ENCODE results near the gene GALNT17.

The GALNT17 gene

DNA sequence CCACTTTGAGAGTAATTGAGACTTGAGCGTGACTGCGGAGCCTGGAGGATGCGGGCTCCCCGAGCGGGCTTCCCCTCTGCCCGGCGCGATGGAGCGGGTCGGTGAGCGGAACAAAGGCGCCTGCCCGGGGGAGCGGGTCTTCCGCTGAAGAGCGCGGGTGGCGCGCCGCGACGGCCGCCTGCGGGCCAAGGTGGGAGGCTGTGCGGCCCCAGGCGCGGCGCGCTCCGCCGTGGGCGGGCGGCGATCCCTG lies at the start of gene GALNT17:
Gene GALNT17, plus strand, starts transcription at position 18 of the 250 bp plus-strand sequence.
- DNase-seq, result no peak

DNA sequence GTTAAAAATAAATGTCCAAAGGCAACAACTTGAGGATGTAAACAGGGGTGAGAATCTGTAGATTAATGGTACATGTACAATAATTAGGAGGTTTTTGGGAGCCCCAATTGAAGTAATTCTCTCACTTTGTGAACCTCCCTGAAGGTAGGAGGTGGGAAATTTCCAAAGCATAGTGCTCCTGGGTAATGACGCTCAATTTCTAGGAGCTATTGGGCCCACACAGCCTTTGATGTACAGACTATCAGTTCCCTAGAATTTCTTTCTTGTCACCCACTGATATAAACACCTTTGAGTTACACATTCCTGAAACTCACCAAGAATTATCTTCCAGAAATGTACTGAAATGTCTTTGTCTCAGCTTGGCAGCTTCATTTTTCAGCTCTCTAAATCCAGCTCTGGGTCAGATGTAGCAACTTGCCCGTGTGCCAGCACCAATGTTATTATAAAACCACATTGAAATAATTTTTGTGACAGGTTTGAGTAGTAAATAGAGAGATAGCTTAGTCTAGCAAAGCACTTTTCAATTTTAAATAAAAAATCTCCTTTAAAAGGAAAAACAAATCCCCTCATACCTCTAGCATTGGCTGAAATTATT lies 36.6 kb upstream of the GALNT17 start:
- no peak for DNase-seq

DNA sequence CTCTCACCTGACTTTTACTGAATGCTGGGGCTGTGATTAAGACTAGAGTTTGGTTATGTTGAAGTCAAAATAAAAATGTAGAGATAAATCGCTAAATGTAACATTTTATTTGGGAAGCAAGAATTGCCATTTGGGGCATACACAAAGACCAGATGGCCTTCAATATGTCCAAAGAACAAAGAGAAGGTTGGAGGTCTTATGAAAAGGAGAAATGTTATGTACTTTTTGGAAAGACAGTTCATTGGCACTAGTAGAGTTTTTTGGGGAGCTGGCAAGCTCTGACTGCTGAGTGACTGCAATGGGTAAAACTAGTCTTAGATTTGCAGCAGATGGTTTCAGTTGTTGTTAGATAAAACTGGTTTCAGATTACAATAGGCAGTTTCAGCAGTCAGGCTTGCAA lies 35.6 kb upstream of the GALNT17 start:
- DNase-seq, result no peak

DNA sequence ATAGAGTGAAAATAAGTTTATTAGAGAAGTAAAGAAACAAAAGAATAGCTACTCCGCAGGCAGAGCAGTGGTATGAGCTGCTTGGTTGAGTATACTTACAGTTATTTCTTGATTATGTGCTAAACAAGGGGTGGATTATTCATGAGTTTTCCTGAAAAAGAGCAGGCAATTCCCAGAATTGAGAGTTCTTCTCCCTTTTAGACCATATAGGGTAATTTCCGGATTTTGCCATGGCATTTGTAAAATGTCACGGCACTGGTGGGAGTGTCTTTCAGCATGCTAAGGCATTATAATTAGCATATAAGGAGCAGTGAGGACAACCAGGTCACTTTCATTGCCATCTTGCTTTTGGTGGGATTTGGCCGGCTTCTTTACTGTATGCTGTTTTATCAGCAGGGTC lies 25.7 kb upstream of the GALNT17 start:
- DNase-seq, result no peak

DNA sequence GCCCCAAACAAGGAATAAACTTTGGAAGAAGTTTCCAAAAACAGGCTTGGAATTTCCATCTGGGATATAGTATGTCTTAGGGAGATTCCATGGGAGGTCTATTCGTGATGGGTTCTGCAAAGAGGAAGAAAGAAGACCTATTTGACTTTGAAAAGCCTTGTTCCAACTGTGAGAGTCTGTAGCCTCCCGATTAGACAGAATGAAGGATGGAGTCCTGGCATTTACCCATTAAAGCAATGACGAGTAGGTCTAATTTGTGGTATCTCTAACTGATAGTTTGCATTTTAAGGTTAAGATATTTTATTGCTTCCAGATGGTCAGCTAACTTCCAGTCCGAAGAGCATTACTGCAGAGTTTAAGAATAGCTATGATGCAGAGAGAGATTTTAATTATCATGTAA lies 19.5 kb upstream of the GALNT17 start:
- DNase-seq, result no peak

DNA sequence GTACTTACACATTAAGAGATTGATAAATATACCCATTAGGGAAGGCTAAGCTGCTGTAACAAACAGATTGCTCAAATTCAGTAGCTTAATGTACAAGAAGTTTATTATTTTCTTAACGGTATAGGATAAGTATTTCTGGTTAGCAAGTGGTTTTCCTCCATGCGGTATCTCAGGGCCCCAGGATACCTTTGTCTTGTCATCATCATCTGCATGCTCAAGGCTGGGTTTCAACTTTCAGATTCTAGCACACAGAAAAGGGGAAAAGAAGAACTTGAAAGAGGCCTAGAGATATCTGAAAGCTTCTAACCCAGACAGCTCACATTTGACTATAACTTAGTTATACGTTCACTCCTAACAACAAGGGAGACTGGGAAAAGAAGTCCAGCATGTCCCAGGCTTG lies 11.8 kb upstream of the GALNT17 start:
- DNase-seq, result no peak

DNA sequence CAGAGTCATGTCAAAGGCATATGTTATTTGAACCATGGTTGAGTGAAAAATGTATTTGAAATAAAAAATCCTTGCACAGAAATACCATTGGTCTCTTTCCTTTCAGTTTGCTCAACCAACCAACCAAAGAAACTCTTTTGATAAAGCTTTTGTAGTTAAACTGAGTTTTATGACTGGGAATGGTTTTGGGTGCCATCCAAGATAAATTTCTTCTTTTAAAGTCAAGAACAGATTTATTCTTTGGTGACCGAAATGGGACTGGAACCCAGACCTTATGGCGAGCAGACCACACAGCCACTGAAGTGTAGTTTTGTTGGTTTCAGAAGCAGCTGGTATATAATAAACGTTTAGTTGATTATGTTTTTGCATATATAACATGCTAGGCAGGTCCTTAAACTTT lies 2.8 kb upstream of the GALNT17 start:
- DNase-seq, result no peak

DNA sequence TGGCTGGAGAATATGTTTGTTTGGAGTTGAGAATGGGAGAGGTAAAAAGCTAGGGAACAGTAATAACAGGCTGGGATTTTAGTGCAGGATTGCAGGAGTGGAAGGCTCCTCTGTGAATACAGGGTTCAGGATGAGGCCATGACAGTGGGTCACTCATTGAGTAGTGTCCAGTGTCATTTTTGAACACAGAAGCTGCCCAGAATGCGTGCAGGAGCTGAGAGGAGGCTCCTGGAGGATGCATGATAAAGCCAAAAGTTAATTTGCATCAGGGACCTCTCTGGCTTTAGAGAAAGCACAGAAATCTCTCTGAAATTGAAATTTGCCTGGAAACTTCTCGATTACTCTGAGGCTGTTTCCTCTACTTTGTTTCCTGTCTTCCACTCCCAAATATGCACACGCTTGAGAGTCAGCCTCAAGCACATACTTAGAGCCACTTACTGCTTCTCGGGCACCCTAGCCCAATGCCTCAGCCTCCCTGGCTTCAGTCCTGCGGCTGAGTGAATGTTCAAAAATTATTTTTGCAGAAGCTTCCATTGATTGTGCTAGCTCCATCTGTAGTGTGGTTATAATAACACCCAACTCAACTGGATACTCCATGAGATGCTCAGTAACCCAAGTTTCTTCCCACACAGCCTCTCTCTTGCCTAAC lies 1.8 kb upstream of the GALNT17 start:
- DNase-seq, result no peak

DNA sequence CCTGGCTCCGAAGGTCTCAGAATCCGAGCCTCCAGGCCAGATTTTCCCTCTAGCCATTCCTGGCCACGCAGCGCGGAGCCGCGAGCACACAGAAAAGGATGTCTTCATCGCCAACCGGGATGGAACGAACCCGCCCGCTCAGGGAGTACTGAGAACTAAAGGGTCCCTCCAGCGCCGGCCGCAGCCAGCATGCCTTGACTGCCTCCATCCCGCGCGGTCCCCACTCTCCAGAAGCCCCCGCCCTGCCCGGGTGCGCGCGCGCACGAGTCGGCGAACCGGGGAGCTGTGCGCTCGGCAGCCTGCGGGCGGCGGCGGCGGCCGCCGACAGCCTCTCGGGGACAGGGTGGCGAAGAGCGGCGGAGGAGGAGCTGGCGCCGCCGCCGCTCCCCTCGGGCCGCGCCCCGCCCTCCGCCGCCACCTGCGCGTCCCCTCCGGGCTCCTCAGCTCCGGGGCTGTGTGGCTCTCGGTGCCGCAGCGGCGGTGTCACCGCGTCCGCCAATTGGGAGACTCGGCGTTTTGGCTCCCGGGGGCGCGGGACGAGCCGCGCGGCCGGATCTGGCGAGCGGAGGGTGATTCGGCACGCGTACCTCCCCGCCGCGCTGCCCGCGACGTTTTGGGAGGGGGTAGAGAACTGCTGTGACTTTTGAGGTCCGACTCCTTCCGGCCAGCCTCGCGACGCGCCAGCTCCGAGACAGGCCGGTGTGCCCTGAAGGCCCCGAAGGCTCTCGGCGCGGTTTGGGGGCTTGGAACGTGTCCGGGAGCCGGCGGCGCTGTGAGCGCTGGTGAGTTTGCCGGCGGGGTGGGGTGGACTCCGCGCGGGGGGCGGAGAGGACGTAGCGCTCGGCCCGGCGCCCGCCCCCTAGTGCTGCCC lies 453 bp upstream of the GALNT17 start:
- DNase-seq, result peak; percentile 0

DNA sequence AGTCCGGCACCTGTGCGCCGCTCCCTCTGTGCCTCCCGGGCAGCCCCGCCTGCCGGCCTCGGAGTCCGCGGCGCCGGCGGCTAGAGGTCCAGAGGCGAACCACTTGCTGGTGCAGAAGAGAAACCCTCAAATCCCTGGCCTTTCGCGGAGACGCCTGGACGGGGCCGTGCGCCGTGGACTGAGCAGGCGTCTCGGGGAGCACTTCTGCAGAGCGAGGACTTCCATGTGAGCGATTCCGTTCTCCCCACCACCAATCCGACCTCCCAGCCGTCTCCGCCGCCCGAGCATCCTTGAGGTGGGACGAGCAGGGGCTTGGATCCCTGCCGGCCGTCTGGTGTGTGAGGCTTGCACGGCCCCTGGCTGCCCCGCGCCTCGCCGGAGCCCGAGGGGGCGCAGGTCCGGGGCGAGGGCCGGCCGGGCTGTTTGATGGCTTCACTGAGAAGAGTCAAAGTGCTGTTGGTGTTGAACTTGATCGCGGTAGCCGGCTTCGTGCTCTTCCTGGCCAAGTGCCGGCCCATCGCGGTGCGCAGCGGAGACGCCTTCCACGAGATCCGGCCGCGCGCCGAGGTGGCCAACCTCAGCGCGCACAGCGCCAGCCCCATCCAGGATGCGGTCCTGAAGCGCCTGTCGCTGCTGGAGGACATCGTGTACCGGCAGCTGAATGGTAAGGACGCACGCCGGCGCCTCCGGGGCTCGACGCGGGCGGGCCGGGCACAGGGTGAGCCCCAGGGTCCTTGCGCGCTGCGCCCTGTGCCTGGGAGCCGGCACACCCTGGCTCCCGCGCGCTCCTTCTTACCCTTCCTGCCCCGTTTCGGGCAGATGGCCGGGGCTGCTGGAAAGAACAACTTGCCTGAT lies 660 bp downstream of the GALNT17 start:
- no peak for DNase-seq

DNA sequence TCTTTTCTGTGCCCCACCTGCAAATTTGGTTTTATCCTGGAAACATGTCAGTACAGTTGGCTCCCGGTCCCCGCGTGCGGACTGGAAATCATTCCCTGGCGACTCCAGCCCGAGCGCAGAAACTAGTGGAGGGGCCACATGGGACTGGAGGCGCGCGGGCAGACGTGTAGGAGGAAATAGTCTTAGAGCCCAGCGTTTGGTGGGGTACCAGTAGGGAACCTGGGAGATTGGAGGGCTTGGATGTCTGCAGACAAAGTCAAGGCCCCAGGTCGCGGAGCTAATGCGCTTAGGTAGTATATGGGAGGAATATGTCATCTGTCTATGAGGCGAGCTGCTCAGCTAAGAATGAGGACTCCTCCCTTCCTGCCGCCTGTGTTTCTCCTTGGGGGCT lies 1.3 kb downstream of the GALNT17 start:
- no peak for DNase-seq

DNA sequence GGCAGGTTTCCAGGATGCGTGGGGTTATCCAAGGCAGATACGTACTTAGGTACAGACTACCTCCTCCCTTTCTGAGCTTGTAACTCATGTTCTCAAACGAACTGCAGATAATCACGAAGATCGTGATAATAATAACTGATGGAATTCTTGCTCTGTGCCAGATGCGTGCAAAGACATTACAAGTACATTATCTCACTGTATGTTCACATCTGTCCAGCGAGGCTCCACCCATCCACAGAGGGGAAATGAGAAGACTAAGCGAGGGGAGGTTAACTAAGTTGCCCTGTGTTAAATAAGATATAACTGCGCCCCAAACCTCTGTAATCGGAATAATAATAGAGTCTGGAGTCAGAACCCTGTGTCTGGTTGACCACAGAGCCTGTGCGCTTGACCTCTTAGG lies 1.9 kb downstream of the GALNT17 start:
- no peak for DNase-seq

DNA sequence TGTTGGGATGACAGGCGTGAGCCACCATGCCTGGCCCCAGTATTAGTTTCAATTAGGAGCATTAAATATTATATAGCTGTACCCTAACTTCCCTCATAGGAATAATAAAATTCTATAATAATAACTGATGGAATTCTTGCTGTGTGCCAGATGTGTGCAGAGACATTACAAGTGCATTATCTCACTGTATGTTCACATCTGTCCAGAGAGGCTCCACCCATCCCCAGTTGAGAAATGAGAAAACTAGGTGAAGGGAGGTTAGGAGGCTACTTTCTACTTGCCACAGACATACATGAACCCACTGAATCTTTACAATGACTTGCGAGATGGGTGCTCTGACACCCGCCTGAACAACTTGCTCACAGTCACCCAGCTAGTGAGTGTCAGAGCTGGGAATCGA lies 3.2 kb downstream of the GALNT17 start:
- DNase-seq, result no peak

DNA sequence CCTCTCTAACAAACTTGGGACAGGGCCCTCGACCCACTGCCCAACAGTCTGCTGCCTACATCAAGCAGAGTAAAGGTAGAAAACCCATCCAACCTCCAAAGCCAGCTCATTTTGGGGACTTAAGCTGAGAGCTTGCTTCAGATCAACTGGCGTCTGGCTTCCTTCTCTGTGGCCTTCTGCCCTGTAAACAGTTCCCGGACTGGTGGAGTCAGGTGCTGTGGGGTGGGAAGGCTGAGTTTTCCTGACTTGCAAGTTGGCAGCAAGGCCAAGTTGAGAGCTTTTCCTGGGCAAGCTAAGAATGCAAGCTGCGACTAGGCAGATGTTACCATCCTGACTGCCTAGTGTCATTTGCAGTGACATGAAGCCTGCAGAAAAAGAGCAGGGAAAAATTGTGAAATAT lies 3.7 kb downstream of the GALNT17 start:
- DNase-seq, result no peak

DNA sequence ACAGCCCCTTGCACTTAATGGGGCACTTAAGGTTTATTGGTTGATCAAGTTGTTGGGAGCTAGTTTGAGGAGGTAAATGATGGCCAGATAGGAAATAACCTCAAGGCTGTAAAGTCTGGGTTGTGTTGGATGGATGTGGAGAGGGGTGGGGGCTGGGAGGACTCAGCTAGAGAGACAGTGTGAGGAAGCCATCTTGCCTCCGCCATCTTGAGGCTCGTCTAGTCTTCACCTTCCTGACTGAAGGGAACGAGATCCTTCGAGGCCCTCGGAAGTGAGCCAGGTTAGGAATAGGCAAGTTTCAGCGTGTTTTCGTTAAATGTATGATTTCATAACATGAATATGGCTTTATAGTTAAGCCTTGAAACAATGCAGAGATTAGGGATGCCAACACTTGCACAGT lies 5.5 kb downstream of the GALNT17 start:
- no peak for DNase-seq

DNA sequence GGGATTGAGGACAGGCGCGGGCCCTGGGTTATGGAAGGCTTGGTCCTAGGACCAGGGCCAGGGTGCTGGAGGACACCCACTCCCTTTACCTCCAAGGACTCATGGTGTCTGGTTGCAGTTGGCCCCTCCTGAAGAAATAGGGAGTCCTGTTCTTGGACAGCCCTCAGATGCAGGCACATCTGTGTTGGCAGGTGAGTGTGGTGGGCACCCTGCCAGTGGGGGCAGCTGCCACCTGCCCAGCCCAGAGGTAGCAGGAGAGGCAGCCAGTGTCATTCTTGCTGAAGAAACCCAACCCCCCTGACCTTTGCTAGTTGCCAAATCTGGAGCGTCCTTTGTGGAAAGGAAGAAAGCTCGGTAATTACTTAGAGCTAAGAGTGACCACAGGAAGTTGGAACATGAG lies 8.3 kb downstream of the GALNT17 start:
- DNase-seq, result no peak

DNA sequence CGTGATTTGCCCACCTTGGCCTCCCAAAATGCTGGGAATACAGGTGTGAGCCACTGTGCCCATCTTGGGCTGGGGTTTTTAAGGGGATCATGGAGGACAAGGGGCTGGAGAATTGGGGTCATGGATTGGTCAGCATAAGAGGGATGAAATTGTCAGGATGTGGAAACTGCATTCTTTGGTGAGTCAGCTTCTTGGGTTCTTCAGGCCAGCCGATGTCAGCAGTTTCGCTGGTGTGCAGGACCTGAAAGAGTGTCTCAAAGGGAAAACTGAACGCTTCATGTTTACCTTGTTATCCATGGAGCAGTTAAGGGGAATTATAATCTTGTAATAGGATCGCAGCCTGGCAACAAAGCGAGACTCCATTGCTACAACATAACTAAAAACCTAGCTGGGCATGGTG lies 13.0 kb downstream of the GALNT17 start:
- DNase-seq, result no peak

DNA sequence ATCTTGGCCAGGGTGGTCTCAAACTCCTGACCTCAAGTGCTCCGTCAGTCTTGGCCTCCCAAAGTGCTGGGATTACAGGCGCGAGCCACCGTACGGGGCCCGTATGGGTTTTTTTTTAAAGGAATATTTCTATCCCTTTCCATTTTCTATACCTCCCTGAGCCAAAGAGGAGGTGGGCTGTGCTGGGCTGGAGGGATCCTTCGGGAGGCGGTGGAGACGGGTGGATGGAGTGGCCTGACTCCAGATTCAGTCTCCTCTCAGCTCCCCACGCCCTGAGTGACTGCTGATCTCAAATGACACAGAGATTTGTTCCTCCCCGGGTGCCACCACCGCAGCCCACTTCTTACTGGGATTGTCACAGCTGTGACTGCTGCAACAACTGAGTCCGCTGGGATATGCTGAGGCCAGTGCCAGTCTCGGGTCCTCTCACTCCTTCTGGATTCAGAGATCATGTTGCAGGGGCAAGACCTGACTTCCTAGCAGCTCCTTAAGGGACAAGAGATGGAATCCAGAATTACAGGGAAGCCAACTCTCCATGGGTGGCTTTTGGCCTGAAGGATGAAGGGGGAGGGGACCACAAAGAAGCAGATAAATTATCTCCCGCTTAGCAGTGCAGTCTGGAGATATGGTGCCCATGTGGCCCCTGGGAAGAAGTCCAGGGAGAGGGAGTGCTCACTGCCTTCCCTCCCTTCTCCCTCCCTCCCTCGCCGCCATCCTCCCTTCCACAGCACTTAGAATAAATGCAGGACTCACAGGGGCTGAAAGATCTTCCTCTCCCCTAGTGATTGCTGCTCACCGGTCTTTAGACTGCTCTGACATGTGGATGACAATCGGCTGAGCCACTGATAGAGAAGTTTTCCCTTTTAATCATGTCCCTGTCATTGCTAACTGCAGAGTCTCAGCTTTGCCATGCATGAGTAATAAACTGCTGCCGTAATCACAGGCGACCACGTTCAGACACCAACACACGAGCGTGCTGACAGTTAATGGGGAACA lies 14.3 kb downstream of the GALNT17 start:
- no peak for DNase-seq

DNA sequence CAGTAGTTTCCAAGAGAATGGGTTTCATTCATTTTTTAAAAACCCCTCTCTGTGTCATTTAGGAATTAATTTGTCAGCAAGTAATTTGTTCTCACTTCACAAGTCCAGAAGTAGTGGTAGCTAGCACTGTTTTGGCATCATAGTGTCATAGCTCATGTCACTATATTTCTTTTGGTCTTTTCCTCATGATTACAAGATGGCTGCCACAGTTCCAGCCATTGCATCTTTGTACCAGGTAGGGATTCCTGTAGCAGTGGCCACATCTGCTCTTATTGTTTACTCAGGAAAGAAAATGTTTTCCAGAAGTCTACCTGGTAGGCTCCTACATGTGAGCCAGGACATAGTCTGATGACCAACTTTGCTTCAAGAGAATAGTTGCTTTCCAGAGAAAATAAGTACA lies 16.2 kb downstream of the GALNT17 start:
- DNase-seq, result no peak

DNA sequence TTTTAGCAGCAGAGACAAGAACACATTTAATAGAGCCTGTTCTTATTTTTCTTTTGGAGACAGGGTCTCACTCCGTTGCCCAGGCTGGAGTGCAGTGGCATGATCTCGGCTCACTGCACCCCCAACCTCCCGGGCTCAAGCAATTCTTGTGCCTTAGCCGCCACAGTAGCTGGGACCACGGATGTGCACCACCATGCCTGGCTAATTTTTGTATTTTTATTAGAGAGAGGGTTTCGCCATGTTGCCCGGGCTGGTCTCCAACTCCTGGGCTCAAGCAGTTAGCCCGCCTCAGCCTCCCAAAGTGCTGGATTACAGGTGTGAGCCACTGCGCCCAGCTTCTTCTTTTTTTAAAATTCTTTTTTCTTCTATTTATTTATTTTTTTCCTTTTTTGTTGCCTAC lies 23.3 kb downstream of the GALNT17 start:
- no peak for DNase-seq

DNA sequence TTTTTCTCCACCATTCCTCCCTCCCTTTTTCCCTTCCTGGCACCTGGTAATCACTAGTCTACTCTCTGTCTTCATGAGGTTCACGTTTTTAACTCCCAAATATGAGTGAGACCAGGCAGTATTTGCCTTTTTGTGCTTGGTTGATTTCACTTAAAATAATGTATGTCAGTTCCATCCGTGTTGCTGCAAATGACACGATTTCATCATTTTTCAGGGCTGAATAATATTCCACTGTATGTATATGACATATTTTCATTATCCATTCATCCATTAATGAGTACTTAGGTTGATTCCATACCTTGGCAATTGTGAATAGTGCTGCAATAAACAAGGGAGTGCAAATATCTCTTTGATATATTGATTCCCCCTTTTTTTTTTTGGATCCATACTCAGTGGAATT lies 25.8 kb downstream of the GALNT17 start:
- DNase-seq, result no peak

DNA sequence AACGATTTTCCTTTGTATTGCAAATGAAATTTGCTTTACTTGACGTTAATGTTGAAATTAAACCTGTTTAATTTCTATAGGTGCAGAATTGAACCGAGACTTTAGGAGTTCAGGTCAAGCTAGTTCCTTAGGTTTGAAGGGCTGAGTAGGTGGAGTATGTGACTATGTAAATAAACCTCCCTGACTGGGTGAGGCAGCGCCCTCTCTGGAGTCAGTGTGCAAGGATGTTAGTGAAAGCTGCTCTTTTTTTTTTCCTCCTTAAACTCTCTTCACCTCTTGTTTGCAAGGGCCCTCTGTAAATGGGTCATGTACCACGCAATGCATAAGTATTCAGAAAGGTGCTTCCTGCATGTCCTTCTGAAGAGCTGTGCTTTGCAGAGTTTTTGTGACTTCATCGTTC lies 33.8 kb downstream of the GALNT17 start:
- no peak for DNase-seq
